Neuronal stem cell (in vitro differentiated cells): ENCODE results near the gene TUBB1.

Experiments
- DNase-seq: peaks from one replicate; pipeline ENCODE4 v3.0.0-alpha.2; 2013; ENCODE audit warnings: low spot score
- H2AFZ ChIP-seq: one replicate; pipeline ENCODE4 v1.6.1; 2013; ENCODE audit warnings: mild to moderate bottlenecking, low read length, inconsistent platforms
- H2AK5ac ChIP-seq: 2 replicates; pipeline ENCODE4 v1.6.1; 2013; ENCODE audit warnings: low read depth, mild to moderate bottlenecking, inconsistent platforms, low read length, moderate library complexity, mixed read lengths
- H2BK120ac ChIP-seq: 2 replicates; pipeline ENCODE4 v1.6.1; 2013; ENCODE audit warnings: low read depth, mild to moderate bottlenecking, inconsistent platforms, low read length, moderate library complexity, mixed read lengths
- H2BK12ac ChIP-seq: one replicate; pipeline ENCODE4 v1.6.1; 2013; ENCODE audit warnings: low read length, inconsistent platforms
- H2BK15ac ChIP-seq: 2 replicates; pipeline ENCODE4 v1.6.1; 2013; ENCODE audit warnings: mild to moderate bottlenecking, low read length, inconsistent platforms, mixed read lengths
- H2BK5ac ChIP-seq: one replicate; pipeline ENCODE4 v1.6.1; 2013; ENCODE audit warnings: inconsistent platforms, mild to moderate bottlenecking, low read length, moderate library complexity
- H3K14ac ChIP-seq: one replicate; pipeline ENCODE4 v1.6.1; 2013; ENCODE audit warnings: low read length, inconsistent platforms
- H3K18ac ChIP-seq: 2 replicates; pipeline ENCODE4 v1.6.1; 2013; ENCODE audit warnings: low read length, inconsistent platforms
- H3K23ac ChIP-seq: 2 replicates; pipeline ENCODE4 v1.6.1; 2013; ENCODE audit warnings: low read depth, mild to moderate bottlenecking, mixed read lengths, low read length, inconsistent platforms; ENCODE audit not compliant: poor library complexity
- H3K27ac ChIP-seq: replicated peaks from 3 replicates; pipeline ENCODE4 v1.5.1; 2013; ENCODE audit warnings: low read length, inconsistent platforms
- H3K27me3 ChIP-seq, 3 experiments: 2 replicates each; pipeline ENCODE4 v1.6.1; 2013; ENCODE audit warnings: low read length in 3 of 3, mild to moderate bottlenecking in 2 of 3, inconsistent platforms in 1 of 3, low read depth in 1 of 3, mixed read lengths in 1 of 3, moderate library complexity in 1 of 3; ENCODE audit not compliant: control insufficient read depth in 3 of 3, insufficient read depth in 3 of 3
- H3K36me3 ChIP-seq, 2 donors: replicated peaks in 1 of 2; 2 replicates each; pipeline ENCODE4 v1.6.1; 2013; ENCODE audit warnings: low read length in 2 of 2; ENCODE audit not compliant: control insufficient read depth in 2 of 2, insufficient read depth in 2 of 2
- H3K4ac ChIP-seq: 2 replicates; pipeline ENCODE4 v1.6.1; 2013; ENCODE audit warnings: inconsistent platforms, mild to moderate bottlenecking, low read length, moderate library complexity
- H3K4me1 ChIP-seq, 2 donors: 1 replicate in 1 of 2; 2 replicates in 1 of 2; pipeline ENCODE4 v1.6.1; 2013; ENCODE audit warnings: low read length in 2 of 2, low read depth in 1 of 2; ENCODE audit not compliant: control insufficient read depth in 2 of 2, insufficient read depth in 1 of 2
- H3K4me2 ChIP-seq: one replicate; pipeline ENCODE4 v1.6.1; 2013; ENCODE audit warnings: mild to moderate bottlenecking, low read length, inconsistent platforms; ENCODE audit not compliant: insufficient read depth, poor library complexity, severe bottlenecking
- H3K4me3 ChIP-seq, 2 donors: 2 replicates each; pipeline ENCODE4 v1.5.1; 2013; ENCODE audit warnings: low read length in 2 of 2, mild to moderate bottlenecking in 2 of 2, inconsistent platforms in 1 of 2, moderate library complexity in 1 of 2
- H3K79me1 ChIP-seq: one replicate; pipeline ENCODE4 v1.6.1; 2013; ENCODE audit warnings: low read depth, mild to moderate bottlenecking, inconsistent platforms, low read length, moderate library complexity
- H3K9ac ChIP-seq: one replicate; pipeline ENCODE4 v1.6.1; 2013; ENCODE audit warnings: mild to moderate bottlenecking, low read depth, low read length, inconsistent platforms; ENCODE audit not compliant: poor library complexity
- H3K9me3 ChIP-seq, 2 donors: replicated peaks in 1 of 2; 2 replicates each; pipeline versions ENCODE3 to v1.6.1; 2013; ENCODE audit warnings: low read length in 2 of 2, mild to moderate bottlenecking in 2 of 2, inconsistent platforms in 1 of 2, low read depth in 1 of 2, mixed read lengths in 1 of 2, moderate library complexity in 1 of 2; ENCODE audit not compliant: control insufficient read depth in 2 of 2, insufficient read depth in 1 of 2
- H4K8ac ChIP-seq: one replicate; pipeline ENCODE4 v1.6.1; 2013; ENCODE audit warnings: low read depth, mild to moderate bottlenecking, inconsistent platforms, low read length, moderate library complexity
- H4K91ac ChIP-seq: one replicate; pipeline ENCODE4 v1.6.1; 2013; ENCODE audit warnings: low read length, low read depth, mild to moderate bottlenecking, inconsistent platforms; ENCODE audit not compliant: poor library complexity
- WGBS, 2 donors: extraction: QIAGEN DNeasy Blood & Tissue Kit; methylation state at CpG; one replicate each; pipeline ENCODE4 v1.1.7; 2013; ENCODE audit warnings: missing lambda C conversion rate in 2 of 2, mixed read lengths in 1 of 2; ENCODE audit not compliant: insufficient read length in 2 of 2, insufficient replicate concordance in 1 of 2; ENCODE audit errors: extremely low coverage in 2 of 2; 5-methylcytosine and 5-hydroxymethylcytosine counted together

TUBB1 gene

GRCh38 chr20:59032023-59032712 lies 12.9 kb downstream of the TUBB1 start, which contains the start of gene ATP5F1E:
Gene ATP5F1E, minus strand, starts transcription at chr20:59032335. Its CDS starts 84 bp downstream, at chr20:59032251.
- peak within 1 kb of the TSS; percentile 99 for H3K18ac ChIP-seq
- H4K91ac ChIP-seq: peak within 1 kb of the TSS; percentile 56
- WGBS, 2 donors: no CpG with 5 or more reads among the region's 86 CpGs
- H3K14ac ChIP-seq: peak within 1 kb of the TSS; percentile 97
- H2AK5ac ChIP-seq: peak within 1 kb of the TSS; percentile 89
- peak within 1 kb of the TSS; percentile 90 for H3K4me2 ChIP-seq
- H3K9ac ChIP-seq: peak within 1 kb of the TSS; percentile 99
- H3K36me3 ChIP-seq: peaks cover 17 to 77% of the 10 kb centered on the region in 2 donors
- H2BK15ac ChIP-seq: no peak within 1 kb of the TSS
- H4K8ac ChIP-seq: no peak within 1 kb of the TSS
- H3K9me3 ChIP-seq: no peaks in the 10 kb centered on the region
- H3K27me3 ChIP-seq: no peaks in the 10 kb centered on the region
- H3K4me3 ChIP-seq: peak within 1 kb of the TSS; percentile 81 to 97
- peak within 1 kb of the TSS; percentile 59 for H3K27ac ChIP-seq
- H3K4ac ChIP-seq: no peak within 1 kb of the TSS
- peak; percentile 94 for DNase-seq
- peaks cover 4% of the 10 kb centered on the region for H3K79me1 ChIP-seq
- peaks cover 4 to 45% of the 10 kb centered on the region in 2 donors for H3K4me1 ChIP-seq
- peak within 1 kb of the TSS; percentile 96 for H3K23ac ChIP-seq
- H2BK120ac ChIP-seq: no peak within 1 kb of the TSS
- peak within 1 kb of the TSS; percentile 92 for H2AFZ ChIP-seq
- H2BK12ac ChIP-seq: no peak within 1 kb of the TSS
- peak within 1 kb of the TSS; percentile 87 for H2BK5ac ChIP-seq

- Histone ChIP-seq H2AFZ (peak overlapping the region; percentile 92), H3K27ac (peak overlapping the region; percentile 59), H2BK120ac (no peak overlapping the region), H3K36me3 (peaks cover 17 to 73% of the 10 kb centered on the region in 2 donors), H3K23ac (no peak overlapping the region), H3K4me1 (peaks cover 4 to 45% of the 10 kb centered on the region in 2 donors), H3K14ac (no peak overlapping the region), H4K8ac (no peak overlapping the region), H2AK5ac (no peak overlapping the region), H3K4ac (no peak overlapping the region), H2BK15ac (no peak overlapping the region), H2BK5ac (no peak overlapping the region), H3K27me3 (no peaks in the 10 kb centered on the region), H3K4me3 (peak overlapping the region; percentile 72 to 81), H3K9ac (peak overlapping the region; percentile 47), H2BK12ac (no peak overlapping the region), H3K18ac (no peak overlapping the region), H3K79me1 (peaks cover 4% of the 10 kb centered on the region), H3K4me2 (peak overlapping the region; percentile 90), H3K9me3 (no peaks in the 10 kb centered on the region), H4K91ac (no peak overlapping the region)
- no peak for DNase-seq
- WGBS, 2 donors: no CpG with 5 or more reads among the region's 13 CpGs
These were observed 13.5 kb downstream of the TUBB1 start for GRCh38 chr20:59032713-59033059.

- no CpG with 5 or more reads among the region's 1 CpG for WGBS, 2 donors
- H3K36me3 ChIP-seq: peaks cover 17 to 73% of the 10 kb centered on the region in 2 donors
These were observed 13.9 kb downstream of the TUBB1 start for GRCh38 chr20:59033093-59033492.

GRCh38 chr20:59033616-59034165 lies 14.5 kb downstream of the TUBB1 start:
- H4K8ac ChIP-seq: no peak overlapping the region
- H2BK12ac ChIP-seq: no peak overlapping the region
- no peak overlapping the region for H3K4me3 ChIP-seq
- no peak for DNase-seq
- peaks cover 4 to 41% of the 10 kb centered on the region in 2 donors for H3K4me1 ChIP-seq
- no peaks in the 10 kb centered on the region for H3K27me3 ChIP-seq
- no peak overlapping the region for H3K18ac ChIP-seq
- no peak overlapping the region for H3K27ac ChIP-seq
- no peak overlapping the region for H2AK5ac ChIP-seq
- no peaks in the 10 kb centered on the region for H3K9me3 ChIP-seq
- no peak overlapping the region for H2BK5ac ChIP-seq
- peaks cover 17 to 69% of the 10 kb centered on the region in 2 donors for H3K36me3 ChIP-seq
- H3K79me1 ChIP-seq: peaks cover 4% of the 10 kb centered on the region
- H3K23ac ChIP-seq: no peak overlapping the region
- no peak overlapping the region for H2BK15ac ChIP-seq
- no peak overlapping the region for H2AFZ ChIP-seq
- no CpG with 5 or more reads among the region's 2 CpGs for WGBS, 2 donors
- H2BK120ac ChIP-seq: no peak overlapping the region
- no peak overlapping the region for H3K4ac ChIP-seq
- H3K9ac ChIP-seq: no peak overlapping the region
- no peak overlapping the region for H3K4me2 ChIP-seq
- H4K91ac ChIP-seq: no peak overlapping the region
- H3K14ac ChIP-seq: no peak overlapping the region

More at GRCh38 chr20:59033093-59033492, 13.9 kb downstream of the TUBB1 start:
- Histone ChIP-seq H3K4me1 (peaks cover 4 to 43% of the 10 kb centered on the region in 2 donors), H2BK5ac (no peak overlapping the region), H3K27me3 (no peaks in the 10 kb centered on the region), H3K9ac (no peak overlapping the region), H3K14ac (no peak overlapping the region), H4K8ac (no peak overlapping the region), H2AK5ac (no peak overlapping the region), H2BK120ac (no peak overlapping the region), H2BK15ac (no peak overlapping the region), H3K4me2 (no peak overlapping the region), H3K79me1 (peaks cover 4% of the 10 kb centered on the region), H2AFZ (peak overlapping the region; percentile 92), H3K23ac (no peak overlapping the region), H3K27ac (no peak overlapping the region), H3K4ac (no peak overlapping the region), H3K18ac (no peak overlapping the region), H3K4me3 (peak overlapping the region in 1 of 2 donors; percentile 81), H2BK12ac (no peak overlapping the region), H4K91ac (no peak overlapping the region), H3K9me3 (no peaks in the 10 kb centered on the region)
- DNase-seq: no peak
